ENCODE results near the gene CBLB.

CBLB gene

DNA sequence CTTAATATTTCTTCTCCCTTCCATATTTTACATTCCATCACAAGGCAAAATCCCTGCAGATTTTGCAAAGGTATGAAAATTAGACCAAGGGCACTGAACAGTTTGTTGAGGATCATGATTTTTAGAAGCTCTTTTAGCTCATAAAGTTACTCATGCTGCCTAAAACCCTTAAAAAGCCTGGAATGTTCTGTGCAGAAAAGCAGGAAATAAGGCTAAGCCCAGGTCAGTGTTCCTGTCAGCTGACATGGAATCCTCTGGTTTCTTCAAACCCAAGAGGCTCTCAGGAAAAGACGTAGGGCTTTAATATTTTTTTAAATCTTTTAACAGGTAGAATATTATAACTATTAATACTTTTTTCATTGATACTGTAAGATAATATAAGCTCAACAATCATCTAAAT is 8.2 kb downstream of the CBLB start:
- no peak overlapping the region for H3K4me2 ChIP-seq (ENCODE audit: low read length)

DNA sequence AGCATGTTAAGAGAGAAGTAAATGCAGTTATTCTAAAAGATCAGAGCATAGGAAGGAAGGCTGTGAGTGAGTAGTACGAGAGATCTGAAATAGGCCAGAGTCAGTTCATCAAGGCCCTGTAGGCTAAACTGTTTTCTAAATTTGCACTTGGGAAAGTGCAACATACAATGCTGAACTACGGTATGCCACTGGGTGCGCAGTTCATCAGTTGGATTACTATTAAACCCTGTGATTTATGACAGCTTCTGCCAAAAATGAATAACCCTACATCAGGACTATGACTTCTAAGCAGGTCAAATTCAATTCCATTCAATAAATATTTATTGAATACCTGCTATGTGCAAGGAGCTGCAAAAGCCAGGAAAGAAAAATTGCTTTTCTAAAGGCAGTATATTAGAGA is 10.8 kb downstream of the CBLB start:
- H2AFZ ChIP-seq (ENCODE audit: low read depth, low read length), result no peak overlapping the region
- TF ChIP-seq EZH2phosphoT487 (IDR thresholded peaks at IDR 0.05; ENCODE audit: low read depth), result no peak
- no peaks in the 10 kb centered on the region for H3K79me2 ChIP-seq (ENCODE audit: low read length)
- H3K4me1 ChIP-seq (ENCODE audit: low read length), result peaks cover 37% of the 10 kb centered on the region
- H3K4me2 ChIP-seq (ENCODE audit: low read length), result no peak overlapping the region
- peaks cover 26% of the 10 kb centered on the region for H3K36me3 ChIP-seq (replicated peaks; ENCODE audit: low read depth, low read length)
- peaks cover 10% of the 10 kb centered on the region; the same call in 1 of the 2 replicates for H4K20me1 ChIP-seq (ENCODE audit: insufficient read depth, low read length)
- no peaks in the 10 kb centered on the region for H3K9me3 ChIP-seq (ENCODE audit: insufficient read depth, low read length)
- H3K9ac ChIP-seq (ENCODE audit: low read length), result no peak overlapping the region
- H3K27ac ChIP-seq (ENCODE audit: low read length), result no peak overlapping the region
- H3K4me3 ChIP-seq (ENCODE audit: low read length), result no peak overlapping the region
- peaks cover 17% of the 10 kb centered on the region; the same call in 1 of the 2 replicates for H3K27me3 ChIP-seq (ENCODE audit: low read depth, low read length)

More for the DNA sequence above, 8.2 kb downstream of the CBLB start:
- Histone ChIP-seq H3K27ac (ENCODE audit: low read length) (no peak overlapping the region), H3K4me1 (ENCODE audit: low read length) (peaks cover 19% of the 10 kb centered on the region), H3K27me3 (ENCODE audit: low read depth, low read length) (peaks cover 33% of the 10 kb centered on the region), H3K36me3 (replicated peaks; ENCODE audit: low read depth, low read length) (peaks cover 20% of the 10 kb centered on the region), H3K9ac (ENCODE audit: low read length) (no peak overlapping the region), H2AFZ (ENCODE audit: low read depth, low read length) (no peak overlapping the region), H3K4me3 (ENCODE audit: low read length) (no peak overlapping the region), H4K20me1 (ENCODE audit: insufficient read depth, low read length) (peaks cover 16% of the 10 kb centered on the region; the same call in 1 of the 2 replicates), H3K79me2 (ENCODE audit: low read length) (no peaks in the 10 kb centered on the region), H3K9me3 (ENCODE audit: insufficient read depth, low read length) (no peaks in the 10 kb centered on the region)
- TF ChIP-seq EZH2phosphoT487 (IDR thresholded peaks at IDR 0.05; ENCODE audit: low read depth), result no peak
- TF ChIP-seq, protein P1, sequence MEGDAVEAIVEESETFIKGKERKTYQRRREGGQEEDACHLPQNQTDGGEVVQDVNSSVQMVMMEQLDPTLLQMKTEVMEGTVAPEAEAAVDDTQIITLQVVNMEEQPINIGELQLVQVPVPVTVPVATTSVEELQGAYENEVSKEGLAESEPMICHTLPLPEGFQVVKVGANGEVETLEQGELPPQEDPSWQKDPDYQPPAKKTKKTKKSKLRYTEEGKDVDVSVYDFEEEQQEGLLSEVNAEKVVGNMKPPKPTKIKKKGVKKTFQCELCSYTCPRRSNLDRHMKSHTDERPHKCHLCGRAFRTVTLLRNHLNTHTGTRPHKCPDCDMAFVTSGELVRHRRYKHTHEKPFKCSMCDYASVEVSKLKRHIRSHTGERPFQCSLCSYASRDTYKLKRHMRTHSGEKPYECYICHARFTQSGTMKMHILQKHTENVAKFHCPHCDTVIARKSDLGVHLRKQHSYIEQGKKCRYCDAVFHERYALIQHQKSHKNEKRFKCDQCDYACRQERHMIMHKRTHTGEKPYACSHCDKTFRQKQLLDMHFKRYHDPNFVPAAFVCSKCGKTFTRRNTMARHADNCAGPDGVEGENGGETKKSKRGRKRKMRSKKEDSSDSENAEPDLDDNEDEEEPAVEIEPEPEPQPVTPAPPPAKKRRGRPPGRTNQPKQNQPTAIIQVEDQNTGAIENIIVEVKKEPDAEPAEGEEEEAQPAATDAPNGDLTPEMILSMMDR (IDR thresholded peaks at IDR 0.05; ENCODE audit: low read depth, low read length), result no peak

DNA sequence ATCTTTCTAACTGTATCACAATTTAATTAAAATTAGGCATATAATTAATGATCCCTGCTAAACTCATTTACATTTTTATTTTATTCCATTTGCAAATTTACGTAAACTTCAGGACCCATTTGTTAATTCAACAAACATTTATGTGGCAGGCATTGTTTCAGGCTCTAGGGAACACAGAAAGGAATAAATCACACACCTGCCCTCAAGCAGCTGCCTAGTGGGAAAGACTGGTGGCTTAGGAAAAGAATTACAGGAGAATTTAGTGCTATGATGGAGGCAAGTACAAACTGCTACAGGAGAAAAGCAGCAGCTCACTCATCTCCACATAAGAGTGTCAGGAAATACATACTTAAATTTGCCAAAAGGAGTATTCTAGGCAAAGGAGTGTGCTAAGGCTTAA is 11.2 kb downstream of the CBLB start:
- H3K9me3 ChIP-seq (ENCODE audit: insufficient read depth, low read length), result no peaks in the 10 kb centered on the region

DNA sequence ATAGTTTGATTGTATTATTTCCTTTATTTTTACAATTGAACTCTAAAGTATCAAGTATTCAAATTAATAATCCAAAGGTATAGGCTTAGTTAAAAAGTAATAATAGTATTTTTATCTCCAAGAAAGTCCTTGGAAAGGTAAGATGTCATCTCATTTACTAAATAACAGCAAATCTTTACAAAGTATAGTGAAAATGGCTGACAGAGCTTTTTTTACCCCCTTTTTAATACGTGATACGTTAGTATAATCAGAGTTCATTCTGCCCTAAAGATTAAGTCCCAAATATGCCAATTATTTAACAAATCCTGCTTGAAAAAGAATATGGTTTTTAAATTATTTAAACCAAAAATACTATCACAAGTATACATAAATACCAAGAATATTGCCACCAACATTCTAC is 12.2 kb downstream of the CBLB start:
- Histone ChIP-seq H4K20me1 (ENCODE audit: insufficient read depth, low read length) (no peaks in the 10 kb centered on the region), H3K4me2 (ENCODE audit: low read length) (no peak overlapping the region), H3K4me1 (ENCODE audit: low read length) (peaks cover 27% of the 10 kb centered on the region), H3K9ac (ENCODE audit: low read length) (no peak overlapping the region), H3K27ac (ENCODE audit: low read length) (no peak overlapping the region), H3K27me3 (ENCODE audit: low read depth, low read length) (peaks cover 11% of the 10 kb centered on the region; the same call in 1 of the 2 replicates), H3K36me3 (replicated peaks; ENCODE audit: low read depth, low read length) (peaks cover 23% of the 10 kb centered on the region), H3K4me3 (ENCODE audit: low read length) (no peak overlapping the region), H2AFZ (ENCODE audit: low read depth, low read length) (no peak overlapping the region), H3K79me2 (ENCODE audit: low read length) (no peaks in the 10 kb centered on the region), H3K9me3 (ENCODE audit: insufficient read depth, low read length) (no peaks in the 10 kb centered on the region)
- TF ChIP-seq EZH2phosphoT487 (IDR thresholded peaks at IDR 0.05; ENCODE audit: low read depth), result no peak
- TF ChIP-seq, protein P1 (IDR thresholded peaks at IDR 0.05; ENCODE audit: low read depth, low read length), result no peak

More for the DNA sequence above, 11.2 kb downstream of the CBLB start:
- H4K20me1 ChIP-seq (ENCODE audit: insufficient read depth, low read length), result peaks cover 7% of the 10 kb centered on the region; the same call in 1 of the 2 replicates
- no peak overlapping the region for H2AFZ ChIP-seq (ENCODE audit: low read depth, low read length)
- H3K79me2 ChIP-seq (ENCODE audit: low read length), result no peaks in the 10 kb centered on the region
- peaks cover 12% of the 10 kb centered on the region; the same call in 1 of the 2 replicates for H3K27me3 ChIP-seq (ENCODE audit: low read depth, low read length)
- peaks cover 34% of the 10 kb centered on the region for H3K4me1 ChIP-seq (ENCODE audit: low read length)
- H3K4me2 ChIP-seq (ENCODE audit: low read length), result no peak overlapping the region
- no peak overlapping the region for H3K27ac ChIP-seq (ENCODE audit: low read length)
- peaks cover 24% of the 10 kb centered on the region for H3K36me3 ChIP-seq (replicated peaks; ENCODE audit: low read depth, low read length)
- H3K4me3 ChIP-seq (ENCODE audit: low read length), result no peak overlapping the region
- no peak overlapping the region for H3K9ac ChIP-seq (ENCODE audit: low read length)
- TF ChIP-seq, protein P1 (IDR thresholded peaks at IDR 0.05; ENCODE audit: low read depth, low read length), result no peak
- TF ChIP-seq EZH2phosphoT487 (IDR thresholded peaks at IDR 0.05; ENCODE audit: low read depth), result no peak

Data from OCI-LY3 (cell line).